ENCODE data around the gene PTPRR. TPM values are rescaled to one million over a fixed set of nuclear protein-coding genes. Genes with fewer than 3 reads are reported as not detected.

The PTPRR gene
- total RNA-seq, 1 experiment from 2014 or later: 0.46 TPM

DNA sequence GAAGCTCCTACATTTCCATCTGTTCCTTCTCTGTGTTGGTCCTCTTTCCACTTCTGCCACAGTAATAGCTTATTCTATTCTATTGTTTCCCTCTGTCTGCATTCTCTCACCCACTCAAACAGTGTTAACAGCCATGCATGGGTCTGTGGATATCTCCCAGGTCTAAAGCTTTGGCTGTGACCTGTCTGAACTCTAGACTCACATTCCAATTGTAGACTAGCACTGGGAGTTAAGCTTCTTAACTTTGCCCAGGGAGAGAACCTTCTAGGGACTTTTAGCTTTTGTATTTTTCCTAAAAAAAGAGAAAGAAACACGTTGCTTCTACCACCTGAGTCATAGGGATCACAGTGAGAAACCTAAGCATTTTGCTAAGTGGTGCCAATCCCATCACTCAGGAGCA lies 36.7 kb downstream of the PTPRR start:
- H3K36me3 Mint-ChIP-seq: no peaks in the 10 kb centered on the region
- no peaks in the 10 kb centered on the region for H3K9me3 Mint-ChIP-seq
- no peak for DNase-seq (ENCODE audit: low spot score)
- no peak for ATAC-seq
- no peak for TF ChIP-seq SOX15 (CRISPR knock-in tag; IDR thresholded peaks at IDR 0.05)
- TF ChIP-seq ZNF396 (CRISPR knock-in tag; IDR thresholded peaks at IDR 0.05; ENCODE audit: borderline replicate concordance): no peak
- TF ChIP-seq, protein P1, sequence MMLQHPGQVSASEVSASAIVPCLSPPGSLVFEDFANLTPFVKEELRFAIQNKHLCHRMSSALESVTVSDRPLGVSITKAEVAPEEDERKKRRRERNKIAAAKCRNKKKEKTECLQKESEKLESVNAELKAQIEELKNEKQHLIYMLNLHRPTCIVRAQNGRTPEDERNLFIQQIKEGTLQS (CRISPR knock-in tag; conservative IDR thresholded peaks at IDR 0.05): no peak
- no peak for TF ChIP-seq PRDM15 (CRISPR knock-in tag; IDR thresholded peaks at IDR 0.05)
- TF ChIP-seq, protein P2, sequence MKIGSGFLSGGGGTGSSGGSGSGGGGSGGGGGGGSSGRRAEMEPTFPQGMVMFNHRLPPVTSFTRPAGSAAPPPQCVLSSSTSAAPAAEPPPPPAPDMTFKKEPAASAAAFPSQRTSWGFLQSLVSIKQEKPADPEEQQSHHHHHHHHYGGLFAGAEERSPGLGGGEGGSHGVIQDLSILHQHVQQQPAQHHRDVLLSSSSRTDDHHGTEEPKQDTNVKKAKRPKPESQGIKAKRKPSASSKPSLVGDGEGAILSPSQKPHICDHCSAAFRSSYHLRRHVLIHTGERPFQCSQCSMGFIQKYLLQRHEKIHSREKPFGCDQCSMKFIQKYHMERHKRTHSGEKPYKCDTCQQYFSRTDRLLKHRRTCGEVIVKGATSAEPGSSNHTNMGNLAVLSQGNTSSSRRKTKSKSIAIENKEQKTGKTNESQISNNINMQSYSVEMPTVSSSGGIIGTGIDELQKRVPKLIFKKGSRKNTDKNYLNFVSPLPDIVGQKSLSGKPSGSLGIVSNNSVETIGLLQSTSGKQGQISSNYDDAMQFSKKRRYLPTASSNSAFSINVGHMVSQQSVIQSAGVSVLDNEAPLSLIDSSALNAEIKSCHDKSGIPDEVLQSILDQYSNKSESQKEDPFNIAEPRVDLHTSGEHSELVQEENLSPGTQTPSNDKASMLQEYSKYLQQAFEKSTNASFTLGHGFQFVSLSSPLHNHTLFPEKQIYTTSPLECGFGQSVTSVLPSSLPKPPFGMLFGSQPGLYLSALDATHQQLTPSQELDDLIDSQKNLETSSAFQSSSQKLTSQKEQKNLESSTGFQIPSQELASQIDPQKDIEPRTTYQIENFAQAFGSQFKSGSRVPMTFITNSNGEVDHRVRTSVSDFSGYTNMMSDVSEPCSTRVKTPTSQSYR (CRISPR knock-in tag; IDR thresholded peaks at IDR 0.05): no peak
- TF ChIP-seq, protein P3, sequence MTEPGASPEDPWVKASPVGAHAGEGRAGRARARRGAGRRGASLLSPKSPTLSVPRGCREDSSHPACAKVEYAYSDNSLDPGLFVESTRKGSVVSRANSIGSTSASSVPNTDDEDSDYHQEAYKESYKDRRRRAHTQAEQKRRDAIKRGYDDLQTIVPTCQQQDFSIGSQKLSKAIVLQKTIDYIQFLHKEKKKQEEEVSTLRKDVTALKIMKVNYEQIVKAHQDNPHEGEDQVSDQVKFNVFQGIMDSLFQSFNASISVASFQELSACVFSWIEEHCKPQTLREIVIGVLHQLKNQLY (CRISPR knock-in tag; IDR thresholded peaks at IDR 0.05): no peak
- no peak for TF ChIP-seq ERG (CRISPR knock-in tag; IDR thresholded peaks at IDR 0.05)
- TF ChIP-seq, protein P4, sequence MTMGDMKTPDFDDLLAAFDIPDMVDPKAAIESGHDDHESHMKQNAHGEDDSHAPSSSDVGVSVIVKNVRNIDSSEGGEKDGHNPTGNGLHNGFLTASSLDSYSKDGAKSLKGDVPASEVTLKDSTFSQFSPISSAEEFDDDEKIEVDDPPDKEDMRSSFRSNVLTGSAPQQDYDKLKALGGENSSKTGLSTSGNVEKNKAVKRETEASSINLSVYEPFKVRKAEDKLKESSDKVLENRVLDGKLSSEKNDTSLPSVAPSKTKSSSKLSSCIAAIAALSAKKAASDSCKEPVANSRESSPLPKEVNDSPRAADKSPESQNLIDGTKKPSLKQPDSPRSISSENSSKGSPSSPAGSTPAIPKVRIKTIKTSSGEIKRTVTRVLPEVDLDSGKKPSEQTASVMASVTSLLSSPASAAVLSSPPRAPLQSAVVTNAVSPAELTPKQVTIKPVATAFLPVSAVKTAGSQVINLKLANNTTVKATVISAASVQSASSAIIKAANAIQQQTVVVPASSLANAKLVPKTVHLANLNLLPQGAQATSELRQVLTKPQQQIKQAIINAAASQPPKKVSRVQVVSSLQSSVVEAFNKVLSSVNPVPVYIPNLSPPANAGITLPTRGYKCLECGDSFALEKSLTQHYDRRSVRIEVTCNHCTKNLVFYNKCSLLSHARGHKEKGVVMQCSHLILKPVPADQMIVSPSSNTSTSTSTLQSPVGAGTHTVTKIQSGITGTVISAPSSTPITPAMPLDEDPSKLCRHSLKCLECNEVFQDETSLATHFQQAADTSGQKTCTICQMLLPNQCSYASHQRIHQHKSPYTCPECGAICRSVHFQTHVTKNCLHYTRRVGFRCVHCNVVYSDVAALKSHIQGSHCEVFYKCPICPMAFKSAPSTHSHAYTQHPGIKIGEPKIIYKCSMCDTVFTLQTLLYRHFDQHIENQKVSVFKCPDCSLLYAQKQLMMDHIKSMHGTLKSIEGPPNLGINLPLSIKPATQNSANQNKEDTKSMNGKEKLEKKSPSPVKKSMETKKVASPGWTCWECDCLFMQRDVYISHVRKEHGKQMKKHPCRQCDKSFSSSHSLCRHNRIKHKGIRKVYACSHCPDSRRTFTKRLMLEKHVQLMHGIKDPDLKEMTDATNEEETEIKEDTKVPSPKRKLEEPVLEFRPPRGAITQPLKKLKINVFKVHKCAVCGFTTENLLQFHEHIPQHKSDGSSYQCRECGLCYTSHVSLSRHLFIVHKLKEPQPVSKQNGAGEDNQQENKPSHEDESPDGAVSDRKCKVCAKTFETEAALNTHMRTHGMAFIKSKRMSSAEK (CRISPR knock-in tag; IDR thresholded peaks at IDR 0.05; ENCODE audit: borderline replicate concordance): no peak
- ChIA-PET CTCF (no interaction called here), POLR2A (interaction anchor here (0.5 kb wide), 1 partner anchor 265 kb away, joined by 3 read pairs; no protein-coding TSS in a partner anchor)
- 0 out of 2 replicates have a peak, but pooled peaks cover 2% of the 10 kb centered on the region for H3K4me1 Mint-ChIP-seq
- H3K27ac Mint-ChIP-seq: no peak overlapping the region; the same call in 1 of the 2 replicates
- no peak overlapping the region for H3K4me3 Mint-ChIP-seq
- H3K27me3 Mint-ChIP-seq (ENCODE audit: low read depth): no peaks in the 10 kb centered on the region

GRCh38 chr12:70880744-70881143 lies 39.8 kb downstream of the PTPRR start:
- H3K9me3 Mint-ChIP-seq: peaks cover 5% of the 10 kb centered on the region
- POLR2A ChIA-PET: no interaction called here
- no peaks in the 10 kb centered on the region for H3K36me3 Mint-ChIP-seq
- ATAC-seq (no peak), DNase-seq (ENCODE audit: low spot score) (no peak)
- no peak overlapping the region for H3K4me3 Mint-ChIP-seq
- no peak overlapping the region for H3K27ac Mint-ChIP-seq
- CTCF ChIA-PET: no interaction called here
- H3K27me3 Mint-ChIP-seq (ENCODE audit: low read depth): no peaks in the 10 kb centered on the region
- 0 out of 2 replicates have a peak, but pooled peaks cover 2% of the 10 kb centered on the region for H3K4me1 Mint-ChIP-seq
- TF ChIP-seq, protein P4 (CRISPR knock-in tag; IDR thresholded peaks at IDR 0.05; ENCODE audit: borderline replicate concordance): no peak
- TF ChIP-seq, protein P5, sequence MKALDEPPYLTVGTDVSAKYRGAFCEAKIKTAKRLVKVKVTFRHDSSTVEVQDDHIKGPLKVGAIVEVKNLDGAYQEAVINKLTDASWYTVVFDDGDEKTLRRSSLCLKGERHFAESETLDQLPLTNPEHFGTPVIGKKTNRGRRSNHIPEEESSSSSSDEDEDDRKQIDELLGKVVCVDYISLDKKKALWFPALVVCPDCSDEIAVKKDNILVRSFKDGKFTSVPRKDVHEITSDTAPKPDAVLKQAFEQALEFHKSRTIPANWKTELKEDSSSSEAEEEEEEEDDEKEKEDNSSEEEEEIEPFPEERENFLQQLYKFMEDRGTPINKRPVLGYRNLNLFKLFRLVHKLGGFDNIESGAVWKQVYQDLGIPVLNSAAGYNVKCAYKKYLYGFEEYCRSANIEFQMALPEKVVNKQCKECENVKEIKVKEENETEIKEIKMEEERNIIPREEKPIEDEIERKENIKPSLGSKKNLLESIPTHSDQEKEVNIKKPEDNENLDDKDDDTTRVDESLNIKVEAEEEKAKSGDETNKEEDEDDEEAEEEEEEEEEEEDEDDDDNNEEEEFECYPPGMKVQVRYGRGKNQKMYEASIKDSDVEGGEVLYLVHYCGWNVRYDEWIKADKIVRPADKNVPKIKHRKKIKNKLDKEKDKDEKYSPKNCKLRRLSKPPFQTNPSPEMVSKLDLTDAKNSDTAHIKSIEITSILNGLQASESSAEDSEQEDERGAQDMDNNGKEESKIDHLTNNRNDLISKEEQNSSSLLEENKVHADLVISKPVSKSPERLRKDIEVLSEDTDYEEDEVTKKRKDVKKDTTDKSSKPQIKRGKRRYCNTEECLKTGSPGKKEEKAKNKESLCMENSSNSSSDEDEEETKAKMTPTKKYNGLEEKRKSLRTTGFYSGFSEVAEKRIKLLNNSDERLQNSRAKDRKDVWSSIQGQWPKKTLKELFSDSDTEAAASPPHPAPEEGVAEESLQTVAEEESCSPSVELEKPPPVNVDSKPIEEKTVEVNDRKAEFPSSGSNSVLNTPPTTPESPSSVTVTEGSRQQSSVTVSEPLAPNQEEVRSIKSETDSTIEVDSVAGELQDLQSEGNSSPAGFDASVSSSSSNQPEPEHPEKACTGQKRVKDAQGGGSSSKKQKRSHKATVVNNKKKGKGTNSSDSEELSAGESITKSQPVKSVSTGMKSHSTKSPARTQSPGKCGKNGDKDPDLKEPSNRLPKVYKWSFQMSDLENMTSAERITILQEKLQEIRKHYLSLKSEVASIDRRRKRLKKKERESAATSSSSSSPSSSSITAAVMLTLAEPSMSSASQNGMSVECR (CRISPR knock-in tag; IDR thresholded peaks at IDR 0.05; ENCODE audit: borderline replicate concordance): no peak
- TF ChIP-seq CBFB (CRISPR knock-in tag; IDR thresholded peaks at IDR 0.05; ENCODE audit: low read depth): no peak

Measured in WTC11 (cell line).